GM18520 (cell line): ENCODE measurements around the gene PDGFB.

ENCODE experiments used
- ATAC-seq: cut with Tn5 transposase; IDR thresholded peaks from one replicate; pipeline ENCODE4 v1.9.1; 2021; ENCODE audit not compliant: unreplicated experiment

PDGFB gene

DNA sequence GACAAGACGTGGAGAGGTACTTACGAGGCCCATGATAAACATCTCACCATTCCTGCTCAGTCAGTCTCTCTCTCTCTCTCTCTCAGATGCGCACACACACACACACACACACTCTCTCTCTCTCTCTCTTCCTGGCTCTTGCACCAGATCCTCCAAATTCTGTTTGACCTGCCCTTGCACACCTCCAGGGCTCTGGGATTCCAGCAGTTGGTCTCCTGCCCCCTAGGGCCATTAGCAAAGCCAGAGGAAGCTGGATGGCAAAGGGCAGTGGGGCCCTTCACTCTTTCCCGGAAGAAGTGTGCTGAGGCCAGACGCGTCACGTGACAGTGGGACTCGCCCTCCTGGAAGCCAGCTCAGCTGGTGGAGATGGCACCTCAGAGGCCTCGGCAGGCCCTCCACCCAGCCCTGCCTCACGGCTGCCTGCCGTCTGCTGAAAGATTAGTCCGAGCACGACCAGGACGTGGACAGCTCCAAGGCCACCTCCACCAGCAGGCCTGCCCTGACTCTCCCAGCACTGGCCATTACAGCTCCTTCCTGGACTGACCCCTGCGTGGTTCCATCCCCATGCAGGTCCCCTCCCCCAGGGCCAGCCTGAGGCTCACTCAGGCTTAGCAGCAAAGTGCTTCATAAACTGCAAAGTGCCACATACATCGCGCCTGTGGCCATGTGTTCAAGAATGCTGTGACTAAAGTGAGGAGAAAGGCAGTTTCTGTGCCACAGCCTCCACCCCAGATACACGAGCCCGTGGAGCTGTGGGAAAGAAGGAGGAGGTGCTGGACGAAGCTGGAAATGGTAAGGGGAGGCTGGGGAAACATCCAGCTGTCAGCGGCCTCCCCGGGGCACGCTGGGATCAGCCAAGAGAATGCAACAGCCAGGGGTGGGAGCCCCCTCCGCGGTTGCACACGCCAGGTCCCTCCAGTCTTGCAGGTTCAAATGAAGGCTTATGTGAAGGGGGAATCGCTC is 3.7 kb downstream of the PDGFB start:
- no peak for ATAC-seq

DNA sequence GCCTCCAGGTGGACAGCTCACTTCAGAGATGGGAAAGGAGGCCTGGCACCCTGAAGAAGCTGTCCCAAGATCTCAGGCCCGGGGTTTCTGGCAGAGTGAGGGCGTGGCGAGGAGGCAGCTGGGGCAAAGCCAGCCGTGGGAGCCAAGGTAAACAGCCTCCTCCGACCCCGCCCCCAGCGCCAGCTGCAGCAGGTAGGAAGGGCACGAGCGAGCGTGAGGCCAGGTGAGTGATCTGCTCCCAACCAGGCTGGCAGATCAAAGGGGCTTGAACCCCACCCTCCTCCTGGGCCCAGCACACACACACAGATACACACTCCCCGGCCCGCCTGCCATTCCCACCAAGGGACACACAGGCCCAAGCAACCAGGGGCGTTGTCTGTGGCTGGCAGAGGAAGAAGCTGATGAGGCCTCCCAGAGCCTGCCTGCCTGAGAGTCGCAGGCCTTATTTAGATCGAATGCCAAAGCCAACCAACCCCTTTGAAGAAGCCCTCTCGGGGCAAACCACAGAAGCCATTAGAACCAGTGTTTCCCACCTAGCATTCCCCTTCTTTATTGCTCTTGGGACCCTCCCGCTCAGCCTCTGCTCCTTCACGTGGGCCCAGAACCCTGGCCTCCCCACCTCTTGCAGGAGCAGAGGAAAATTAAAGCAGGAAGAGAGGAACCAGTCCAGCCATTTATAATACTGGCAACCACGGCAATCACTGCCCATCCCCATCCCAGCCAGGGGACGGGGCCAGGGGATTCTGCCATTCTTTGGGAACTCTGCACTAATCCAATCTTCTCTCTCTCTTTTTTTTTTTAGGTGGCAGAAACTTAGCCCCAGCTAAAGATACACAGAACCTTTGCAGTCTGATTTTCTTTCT is 5.0 kb downstream of the PDGFB start:
- no peak for ATAC-seq

GRCh38 chr22:39238966-39239505 is 5.7 kb downstream of the PDGFB start:
- ATAC-seq = no peak

GRCh38 chr22:39238561-39238960 is 6.2 kb downstream of the PDGFB start:
- no peak for ATAC-seq

DNA sequence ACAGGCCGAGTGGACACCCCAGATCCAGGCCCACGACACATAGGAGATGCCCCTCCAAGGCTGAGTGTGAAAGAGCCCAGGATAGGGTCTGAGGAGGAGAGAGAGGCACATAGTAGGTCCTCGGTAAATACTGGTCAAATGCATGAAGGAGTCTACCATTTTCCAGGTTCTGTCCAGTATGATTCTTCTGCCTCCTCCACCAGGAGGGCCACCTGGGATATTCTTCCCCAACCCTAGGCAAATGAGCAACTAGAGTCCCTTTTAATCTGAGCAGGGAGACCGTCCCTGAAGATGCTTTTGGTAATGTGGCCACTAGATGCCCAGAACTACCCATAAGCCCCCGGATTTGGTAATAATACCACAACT is 6.7 kb downstream of the PDGFB start:
- no peak for ATAC-seq

DNA sequence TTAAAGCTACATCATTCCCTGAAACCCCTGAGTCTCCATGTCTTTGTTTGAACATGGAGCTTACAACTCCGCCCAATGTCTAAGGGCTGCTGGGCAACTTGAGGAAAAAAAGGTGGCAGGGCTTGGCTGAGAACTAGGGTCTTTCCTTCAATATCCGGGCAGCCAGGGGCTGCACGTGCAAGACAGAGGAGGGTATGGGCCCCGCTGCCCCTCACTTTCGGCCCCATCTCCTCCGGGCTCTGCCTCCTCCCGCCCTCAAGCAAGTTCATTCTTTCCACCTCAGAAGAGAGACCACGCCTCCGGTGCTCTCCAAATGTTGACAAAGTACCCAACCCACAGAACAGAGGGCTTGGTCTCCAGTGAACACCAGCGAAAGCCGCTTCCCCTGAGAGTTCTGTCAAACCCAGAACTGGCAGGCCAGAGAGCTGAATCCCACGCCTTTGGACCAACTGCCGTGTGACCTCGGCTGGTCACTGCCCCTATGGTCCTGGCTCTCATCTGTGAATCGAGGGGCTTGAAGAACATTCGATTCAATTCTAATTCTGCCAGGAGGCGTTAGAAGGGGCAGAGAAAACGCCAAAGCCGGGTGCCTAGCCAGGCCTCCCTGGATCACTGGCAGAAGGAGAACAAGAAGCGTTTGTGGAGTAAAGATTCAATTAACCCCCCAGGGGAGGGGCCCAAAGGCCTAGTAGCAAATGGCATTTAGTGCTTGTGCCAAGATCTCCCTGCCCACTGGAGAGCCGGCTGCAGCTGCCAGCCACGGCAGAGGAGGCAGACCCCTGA is 7.3 kb downstream of the PDGFB start:
- no peak for ATAC-seq

DNA sequence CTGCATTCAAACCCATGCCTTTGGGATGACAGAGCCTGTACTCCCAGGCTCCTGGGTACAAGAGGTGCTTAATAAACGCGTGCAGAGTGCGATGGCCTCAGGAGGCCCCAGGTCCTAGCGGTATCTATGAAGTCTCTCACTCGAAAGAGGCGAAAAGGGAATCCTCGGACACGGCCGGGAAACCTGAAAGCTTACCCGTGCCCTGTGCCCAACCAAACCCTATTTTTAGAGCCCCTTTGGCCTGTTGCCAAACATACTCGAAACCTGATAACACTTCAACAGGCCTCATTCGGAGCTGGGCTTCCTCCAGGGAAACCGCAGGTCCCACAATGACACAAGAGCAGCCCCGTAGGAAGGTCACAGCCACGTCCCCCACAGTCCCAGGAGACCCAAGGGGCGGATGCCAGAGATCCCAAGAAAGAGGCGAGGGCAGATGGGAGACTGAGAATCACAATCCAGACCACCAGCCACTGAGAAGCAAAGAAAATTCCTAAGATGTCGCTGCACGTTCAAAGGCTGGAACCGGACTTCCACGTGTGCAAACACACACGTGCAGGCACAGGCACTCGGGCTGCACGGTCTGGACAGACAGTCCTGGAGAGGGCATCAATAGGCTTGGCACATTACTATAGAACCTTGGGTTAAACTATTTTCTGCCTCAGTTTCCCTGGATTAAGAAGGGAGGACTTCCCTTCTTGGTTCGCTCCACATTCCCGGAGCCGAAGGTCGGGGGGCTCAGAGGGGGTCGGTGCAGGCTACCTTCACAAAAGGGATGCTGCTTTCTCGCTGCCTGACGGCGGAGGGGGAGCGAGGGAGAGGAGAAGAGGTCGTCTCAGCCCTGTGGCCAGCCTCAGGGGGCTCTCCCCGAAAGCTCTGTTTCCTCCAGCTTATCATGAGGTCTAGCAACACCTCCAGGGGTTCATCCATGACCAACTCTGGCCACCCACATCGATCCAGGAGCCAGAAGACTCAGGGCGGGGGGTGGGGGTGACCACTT is 8.2 kb downstream of the PDGFB start:
- no peak for ATAC-seq

GRCh38 chr22:39234867-39235687 is 9.7 kb downstream of the PDGFB start:
- no peak for ATAC-seq

GRCh38 chr22:39234472-39234787 is 10.4 kb downstream of the PDGFB start:
- ATAC-seq = no peak

DNA sequence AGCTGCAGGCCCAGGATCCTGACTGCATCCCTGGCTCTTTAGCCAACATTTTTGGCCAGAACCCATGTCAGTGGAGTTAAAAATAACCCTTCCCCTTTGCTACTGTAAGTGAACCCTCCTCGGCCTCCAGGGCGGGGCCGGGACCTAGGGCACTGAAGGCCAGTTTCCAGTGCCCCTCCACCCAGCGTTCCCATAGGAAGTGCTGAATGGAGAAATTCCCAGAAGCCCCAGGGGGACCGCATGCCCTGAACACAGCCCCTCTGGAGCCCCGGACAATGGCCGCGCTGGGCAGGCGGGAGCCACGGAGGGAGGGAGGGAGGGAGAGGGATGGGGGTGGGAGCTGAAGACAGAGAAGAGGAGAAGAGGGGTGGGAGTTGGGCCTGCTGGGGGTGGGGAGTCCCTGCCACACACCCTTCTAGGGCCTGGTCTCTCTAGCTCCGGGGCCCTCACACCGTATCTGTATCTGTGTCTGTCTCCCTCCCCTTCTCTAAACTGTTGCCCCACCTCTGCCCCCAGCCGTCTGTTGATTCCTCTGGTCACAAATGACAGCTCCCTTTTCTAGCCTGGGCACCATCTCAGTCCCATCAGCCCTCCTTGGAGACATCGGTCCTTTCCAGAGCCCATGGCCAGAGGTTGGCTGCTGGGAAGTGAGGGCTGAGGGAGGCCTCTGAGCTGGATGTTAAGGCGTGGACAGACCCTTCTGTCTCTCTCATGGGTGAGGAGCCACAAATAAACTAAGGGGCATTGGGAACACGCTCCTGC is 10.9 kb downstream of the PDGFB start:
- no peak for ATAC-seq

GRCh38 chr22:39232806-39233709 is 11.7 kb downstream of the PDGFB start:
- ATAC-seq = no peak

- ATAC-seq = no peak
These were observed 12.5 kb downstream of the PDGFB start for GRCh38 chr22:39232246-39232645.

- ATAC-seq = no peak
These were observed 13.4 kb downstream of the PDGFB start for GRCh38 chr22:39231197-39231950.

GRCh38 chr22:39230261-39231196 is 14.3 kb downstream of the PDGFB start:
- ATAC-seq = no peak

- no peak for ATAC-seq
These were observed 15.0 kb downstream of the PDGFB start for GRCh38 chr22:39229688-39230260.
